Esophagus squamous epithelium (tissue), 5 donors: ENCODE measurements around the gene MRPL52. TPM values are rescaled to one million over a fixed set of nuclear protein-coding genes. Genes with fewer than 3 reads are reported as not detected.

Experiments
- DNase-seq: peaks from one replicate; lab custom pipeline; 2025; lab: John Stamatoyannopoulos, UW
- H3K27ac ChIP-seq, 4 donors: fragments of 200-600 bp; sonication (generic); one replicate each; pipeline ENCODE4 v1.5.1; 2016 to 2019; ENCODE audit warnings: mild to moderate bottlenecking in 1 of 4
- H3K27me3 ChIP-seq, 4 donors: fragments of 200-600 bp; sonication (generic); 1 replicate in 3 of 4; 2 replicates in 1 of 4; pipeline versions ENCODE4 v1.5.1 to v1.6.0; 2017 to 2021; ENCODE audit warnings: antibody characterized with exemption in 1 of 4
- H3K36me3 ChIP-seq, 3 donors: fragments of 200-600 bp; sonication (generic); one replicate each; pipeline ENCODE4 v1.5.1; 2016 to 2019
- H3K4me1 ChIP-seq, 3 donors: fragments of 200-600 bp; sonication (generic); one replicate each; pipeline ENCODE4 v1.5.1; 2017 to 2019
- H3K4me3 ChIP-seq, 4 donors: fragments of 200-600 bp; sonication (generic); 1 replicate in 3 of 4; 2 replicates in 1 of 4; pipeline ENCODE4 v1.5.1; 2016 to 2019; ENCODE audit warnings: mild to moderate bottlenecking in 2 of 4, moderate library complexity in 1 of 4
- H3K9me3 ChIP-seq, 3 donors: fragments of 200-600 bp; sonication (generic); one replicate each; pipeline ENCODE4 v1.5.1; 2016 to 2019
- POLR2A ChIP-seq, 4 donors: fragments of 450-650 bp; IDR thresholded peaks; one replicate each; pipeline ENCODE4 v1.6.1; 2017; ENCODE audit warnings: antibody characterized with exemption in 4 of 4, mild to moderate bottlenecking in 4 of 4, moderate library complexity in 3 of 4
- WGBS, 2 donors: methylation state at CpG; one replicate each; pipeline ENCODE4 v1.1.5; 2018; 5-methylcytosine and 5-hydroxymethylcytosine counted together
- intact Hi-C: fragments of 100-400 bp; cut with DNase I; formaldehyde crosslinking; loops from one replicate; pipeline ENCODE4 v1.15.0; 2022
- total RNA-seq, 4 donors: library from RNA; depleted of rRNA; stranded (reverse); fragments of >200 nt; gene quantifications; one replicate each; pipeline ENCODE4 v1.1.0, GENCODE V29; 2016
- TF ChIP-seq, protein P1 (sequence below), 6 experiments: fragments of 450-650 bp in 4 of 6; fragments of 200-600 bp in 2 of 6; sonication (generic) in 2 of 6; IDR thresholded peaks; one replicate each; pipeline ENCODE4 v1.5.1; 2016 to 2019; ENCODE audit warnings: antibody characterized with exemption in 6 of 6, mild to moderate bottlenecking in 4 of 6, moderate library complexity in 4 of 6
- donor health status: DM: yes; HTN: yes; CAD: no.

MRPL52 gene
- total RNA-seq, 4 donors from 2014 or later: 32.8 to 142 (median 82.1) TPM

DNA sequence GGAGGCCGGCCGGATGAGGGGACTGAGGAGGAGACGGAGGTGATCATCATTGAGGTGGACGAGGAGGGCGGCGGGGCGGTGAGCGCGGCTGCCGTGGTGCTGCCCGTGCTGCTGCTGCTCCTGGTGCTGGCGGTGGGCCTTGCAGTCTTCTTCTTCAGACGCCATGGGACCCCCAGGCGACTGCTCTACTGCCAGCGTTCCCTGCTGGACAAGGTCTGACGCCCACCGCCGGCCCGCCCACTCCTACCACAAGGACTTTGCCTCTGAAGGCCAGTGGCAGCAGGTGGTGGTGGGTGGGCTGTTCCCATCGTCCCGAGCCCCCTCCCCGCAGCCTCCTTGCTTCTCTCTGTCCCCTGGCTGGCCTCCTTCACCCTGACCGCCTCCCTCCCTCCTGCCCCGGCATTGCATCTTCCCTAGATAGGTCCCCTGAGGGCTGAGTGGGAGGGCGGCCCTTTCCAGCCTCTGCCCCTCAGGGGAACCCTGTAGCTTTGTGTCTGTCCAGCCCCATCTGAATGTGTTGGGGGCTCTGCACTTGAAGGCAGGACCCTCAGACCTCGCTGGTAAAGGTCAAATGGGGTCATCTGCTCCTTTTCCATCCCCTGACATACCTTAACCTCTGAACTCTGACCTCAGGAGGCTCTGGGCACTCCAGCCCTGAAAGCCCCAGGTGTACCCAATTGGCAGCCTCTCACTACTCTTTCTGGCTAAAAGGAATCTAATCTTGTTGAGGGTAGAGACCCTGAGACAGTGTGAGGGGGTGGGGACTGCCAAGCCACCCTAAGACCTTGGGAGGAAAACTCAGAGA lies 16.3 kb downstream of the MRPL52 start:
- Histone ChIP-seq H3K27ac (peak overlapping the region; percentile 16 to 92 (median 88)), H3K9me3 (no peaks in the 10 kb centered on the region), H3K27me3 (no peaks in the 10 kb centered on the region), H3K4me1 (peaks cover 54 to 96% (median 58%) of the 10 kb centered on the region in 3 donors), H3K4me3 (no peak overlapping the region), H3K36me3 (peaks cover 38 to 63% (median 59%) of the 10 kb centered on the region in 3 donors)
- 81 to 84% methylated on average over 14 to 23 of the region's 26 CpGs for WGBS, 2 donors
- intact Hi-C loops: loop anchor here (10.0 kb wide), 1 partner anchor 271 kb away; no protein-coding TSS in a partner anchor
- TF ChIP-seq POLR2A (IDR thresholded peaks at IDR 0.05): no peak
- TF ChIP-seq, protein P1, sequence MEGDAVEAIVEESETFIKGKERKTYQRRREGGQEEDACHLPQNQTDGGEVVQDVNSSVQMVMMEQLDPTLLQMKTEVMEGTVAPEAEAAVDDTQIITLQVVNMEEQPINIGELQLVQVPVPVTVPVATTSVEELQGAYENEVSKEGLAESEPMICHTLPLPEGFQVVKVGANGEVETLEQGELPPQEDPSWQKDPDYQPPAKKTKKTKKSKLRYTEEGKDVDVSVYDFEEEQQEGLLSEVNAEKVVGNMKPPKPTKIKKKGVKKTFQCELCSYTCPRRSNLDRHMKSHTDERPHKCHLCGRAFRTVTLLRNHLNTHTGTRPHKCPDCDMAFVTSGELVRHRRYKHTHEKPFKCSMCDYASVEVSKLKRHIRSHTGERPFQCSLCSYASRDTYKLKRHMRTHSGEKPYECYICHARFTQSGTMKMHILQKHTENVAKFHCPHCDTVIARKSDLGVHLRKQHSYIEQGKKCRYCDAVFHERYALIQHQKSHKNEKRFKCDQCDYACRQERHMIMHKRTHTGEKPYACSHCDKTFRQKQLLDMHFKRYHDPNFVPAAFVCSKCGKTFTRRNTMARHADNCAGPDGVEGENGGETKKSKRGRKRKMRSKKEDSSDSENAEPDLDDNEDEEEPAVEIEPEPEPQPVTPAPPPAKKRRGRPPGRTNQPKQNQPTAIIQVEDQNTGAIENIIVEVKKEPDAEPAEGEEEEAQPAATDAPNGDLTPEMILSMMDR (IDR thresholded peaks at IDR 0.05): no peak
- no peak for DNase-seq

DNA sequence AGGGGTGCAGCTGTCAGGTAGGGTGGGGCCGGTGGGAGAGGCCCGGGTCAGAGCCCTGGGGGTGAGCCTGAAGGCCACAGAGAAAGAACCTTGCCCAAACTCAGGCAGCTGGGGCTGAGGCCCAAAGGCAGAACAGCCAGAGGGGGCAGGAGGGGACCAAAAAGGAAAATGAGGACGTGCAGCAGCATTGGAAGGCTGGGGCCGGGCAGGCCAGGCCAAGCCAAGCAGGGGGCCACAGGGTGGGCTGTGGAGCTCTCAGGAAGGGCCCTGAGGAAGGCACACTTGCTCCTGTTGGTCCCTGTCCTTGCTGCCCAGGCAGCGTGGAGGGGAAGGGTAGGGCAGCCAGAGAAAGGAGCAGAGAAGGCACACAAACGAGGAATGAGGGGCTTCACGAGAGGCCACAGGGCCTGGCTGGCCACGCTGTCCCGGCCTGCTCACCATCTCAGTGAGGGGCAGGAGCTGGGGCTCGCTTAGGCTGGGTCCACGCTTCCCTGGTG lies 17.2 kb downstream of the MRPL52 start:
- Histone ChIP-seq H3K4me3 (no peak overlapping the region), H3K36me3 (peaks cover 36 to 55% (median 50%) of the 10 kb centered on the region in 3 donors), H3K4me1 (peaks cover 55 to 96% (median 66%) of the 10 kb centered on the region in 3 donors), H3K27me3 (no peaks in the 10 kb centered on the region), H3K27ac (peak overlapping the region; percentile 52 to 92 (median 88)), H3K9me3 (no peaks in the 10 kb centered on the region)
- WGBS, 2 donors: 67 to 72% methylated on average over 9 to 10 of the region's 11 CpGs
- intact Hi-C loops: loop anchor here (10.0 kb wide), 1 partner anchor 272 kb away; no protein-coding TSS in a partner anchor
- no peak for DNase-seq
- TF ChIP-seq, protein P1 (IDR thresholded peaks at IDR 0.05): no peak
- TF ChIP-seq POLR2A (IDR thresholded peaks at IDR 0.05): no peak

DNA sequence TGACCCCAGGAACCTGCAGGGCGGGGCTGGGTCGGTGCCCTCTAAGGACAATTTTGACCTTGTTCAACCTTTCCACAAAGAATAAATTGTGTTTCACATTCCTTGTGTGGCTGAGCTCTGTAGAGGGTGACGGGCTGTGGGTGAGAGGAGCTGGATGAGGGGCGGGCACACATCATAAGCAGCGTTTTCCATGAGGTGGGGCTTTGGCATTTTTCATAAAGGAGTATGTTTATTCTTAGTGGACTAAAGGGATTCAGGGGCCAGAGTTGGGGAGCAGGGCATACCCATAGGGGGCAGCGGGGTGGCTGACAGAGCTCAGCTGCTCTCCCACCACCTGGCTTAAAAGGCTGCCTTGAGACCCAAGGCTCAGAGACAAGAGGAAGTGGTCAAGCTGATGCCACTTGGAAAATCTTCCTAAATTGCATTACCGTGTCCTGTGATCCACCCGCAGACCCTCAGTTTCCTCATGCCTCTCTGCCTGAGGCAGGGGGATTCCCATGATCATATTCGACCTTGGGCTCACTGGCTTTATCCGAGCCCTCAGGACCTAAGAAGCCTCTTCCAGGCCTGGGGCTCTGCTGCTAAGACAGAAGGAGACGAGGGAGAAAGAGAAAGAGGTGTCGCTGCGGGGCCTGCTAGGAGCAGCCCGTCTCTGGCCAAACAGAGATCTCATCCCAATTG lies 18.1 kb downstream of the MRPL52 start:
- TF ChIP-seq, protein P1 (IDR thresholded peaks at IDR 0.05): no peak
- no peak for TF ChIP-seq POLR2A (IDR thresholded peaks at IDR 0.05)
- 25 to 31% methylated on average over 9 to 13 of the region's 14 CpGs for WGBS, 2 donors
- H3K27ac ChIP-seq: peak overlapping the region; percentile 57 to 92 (median 88)
- H3K36me3 ChIP-seq: peaks cover 32 to 45% (median 42%) of the 10 kb centered on the region in 3 donors
- peak overlapping the region in 1 of 4 donors; percentile 35 for H3K4me3 ChIP-seq
- H3K4me1 ChIP-seq: peaks cover 57 to 96% (median 69%) of the 10 kb centered on the region in 3 donors
- intact Hi-C loops: loop anchor here (10.0 kb wide), 1 partner anchor 273 kb away; no protein-coding TSS in a partner anchor
- H3K9me3 ChIP-seq: no peaks in the 10 kb centered on the region
- DNase-seq: no peak
- no peaks in the 10 kb centered on the region for H3K27me3 ChIP-seq

DNA sequence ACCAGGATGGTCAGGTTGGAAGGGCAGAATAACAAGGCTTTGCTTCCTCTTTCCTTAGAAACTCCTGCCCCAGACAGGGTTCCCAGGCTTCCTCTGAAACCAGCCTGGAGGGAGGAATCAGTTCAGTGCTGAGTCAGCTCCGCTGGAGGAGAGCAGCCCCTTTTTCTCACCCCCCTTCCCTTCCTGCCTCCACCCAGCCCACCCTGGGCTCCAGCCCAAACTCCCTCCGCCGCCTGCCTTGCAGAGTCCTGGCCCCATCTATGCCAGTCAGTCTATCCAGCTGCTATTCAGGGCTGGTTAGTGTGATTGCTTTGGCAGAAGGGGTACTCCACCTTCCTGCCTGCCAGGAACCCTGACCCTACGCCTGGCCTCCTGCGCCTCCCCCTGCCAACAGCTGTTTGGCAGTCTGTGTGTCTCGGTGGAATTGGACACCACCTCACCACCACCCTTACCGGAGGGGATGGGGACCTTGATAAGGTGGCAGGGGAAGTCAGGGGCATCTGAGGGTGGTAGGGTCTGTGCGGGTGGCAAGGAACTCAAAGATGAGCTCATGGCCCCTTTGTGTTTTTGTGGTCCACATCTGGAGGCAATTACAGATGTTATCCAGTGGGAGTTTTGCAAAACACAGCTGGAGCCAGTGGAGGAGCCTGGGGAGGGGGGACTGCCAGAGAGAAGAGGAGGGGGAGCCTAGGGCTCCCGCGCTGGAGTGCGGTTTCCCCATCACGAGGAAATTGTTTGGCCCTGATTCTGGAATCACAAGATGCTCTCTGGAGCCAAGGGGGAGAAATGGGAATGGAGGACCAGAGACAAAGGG lies 18.9 kb downstream of the MRPL52 start:
- no peak for TF ChIP-seq POLR2A (IDR thresholded peaks at IDR 0.05)
- TF ChIP-seq, protein P1 (IDR thresholded peaks at IDR 0.05): no peak
- no peaks in the 10 kb centered on the region for H3K27me3 ChIP-seq
- H3K36me3 ChIP-seq: peaks cover 26 to 38% (median 36%) of the 10 kb centered on the region in 3 donors
- intact Hi-C loops: loop anchor here (10.0 kb wide), 1 partner anchor 274 kb away; no protein-coding TSS in a partner anchor
- 9 to 29% methylated on average over 7 to 8 of the region's 12 CpGs for WGBS, 2 donors
- DNase-seq: no peak
- peak overlapping the region; percentile 57 to 92 (median 88) for H3K27ac ChIP-seq
- H3K9me3 ChIP-seq: no peaks in the 10 kb centered on the region
- H3K4me1 ChIP-seq: peaks cover 59 to 96% (median 74%) of the 10 kb centered on the region in 3 donors
- H3K4me3 ChIP-seq: peak overlapping the region in 2 of 4 donors; percentile 23 to 35
